Non-pigmented ciliary epithelial cell (primary cell): ENCODE results near the gene VASN.
"Not testable (repeated sequence)": the region's sequence is repeated elsewhere in the genome, so short reads cannot be mapped to it uniquely, and the experiment has no call there.

ENCODE experiments used
- DNase-seq: peaks from one replicate; pipeline ENCODE4 v3.0.0-alpha.2; 2010; ENCODE audit warnings: low read depth

VASN gene

GRCh38 chr16:4385066-4385788, 13.6 kb downstream of the VASN start:
- DNase-seq: no peak

GRCh38 chr16:4385789-4386450, 14.3 kb downstream of the VASN start:
- no peak for DNase-seq

GRCh38 chr16:4386451-4386805, 14.8 kb downstream of the VASN start:
- no peak for DNase-seq

GRCh38 chr16:4386951-4387565, 15.4 kb downstream of the VASN start:
- no peak for DNase-seq

GRCh38 chr16:4387781-4388180, 16.1 kb downstream of the VASN start:
- no peak for DNase-seq

GRCh38 chr16:4388271-4389021, 16.8 kb downstream of the VASN start:
- no peak for DNase-seq

- no peak for DNase-seq
Measured at GRCh38 chr16:4389051-4389955, 17.7 kb downstream of the VASN start.

- DNase-seq: no peak
Measured at GRCh38 chr16:4390266-4391260, 18.9 kb downstream of the VASN start.

GRCh38 chr16:4391631-4392381, 20.2 kb downstream of the VASN start:
- DNase-seq: no peak

GRCh38 chr16:4392382-4393239, 21.0 kb downstream of the VASN start:
- no peak for DNase-seq

- no peak for DNase-seq
Measured at GRCh38 chr16:4393240-4393600, 21.6 kb downstream of the VASN start.

- not testable (repeated sequence) for DNase-seq
Measured at GRCh38 chr16:4393850-4394249, 22.2 kb downstream of the VASN start.

GRCh38 chr16:4395055-4395726, 23.5 kb downstream of the VASN start:
- DNase-seq: no peak

- DNase-seq: no peak
Measured at GRCh38 chr16:4399001-4399730, 27.5 kb downstream of the VASN start.

GRCh38 chr16:4401094-4401501, 29.4 kb downstream of the VASN start:
- DNase-seq: no peak

GRCh38 chr16:4401510-4401909, 29.9 kb downstream of the VASN start:
- no peak for DNase-seq

GRCh38 chr16:4402439-4403132, 30.9 kb downstream of the VASN start:
- DNase-seq: no peak
